LNCaP clone FGC (cell line): ENCODE results near the gene MEGF11.

ENCODE experiments used
- DNase-seq: peaks from one replicate; pipeline ENCODE4 v3.0.0-alpha.2; 2011; ENCODE audit warnings: low read depth
- H3K4me3 ChIP-seq: 2 replicates; pipeline ENCODE4 v1.5.1; 2011; ENCODE audit warnings: mild to moderate bottlenecking, low read depth, low read length, control low read depth
- CTCF ChIP-seq: IDR thresholded peaks from 2 replicates; pipeline ENCODE4 v1.5.1; 2012; ENCODE audit warnings: mild to moderate bottlenecking; ENCODE audit not compliant: control insufficient read depth, insufficient read depth; ENCODE audit errors: extremely low read depth

Gene MEGF11

GRCh38 chr15:65956307-65956706 lies 297.2 kb downstream of the MEGF11 start:
- TF ChIP-seq CTCF = no peak

GRCh38 chr15:65954289-65954741 lies 299.2 kb downstream of the MEGF11 start:
- no peak for TF ChIP-seq CTCF
- H3K4me3 ChIP-seq = no peak overlapping the region
- DNase-seq = no peak

More at GRCh38 chr15:65956307-65956706, 297.2 kb downstream of the MEGF11 start:
- no peak for DNase-seq
- H3K4me3 ChIP-seq = no peak overlapping the region

- TF ChIP-seq CTCF = no peak
- no peak overlapping the region for H3K4me3 ChIP-seq
- DNase-seq = no peak
These were observed 299.9 kb downstream of the MEGF11 start for GRCh38 chr15:65953622-65954021.

GRCh38 chr15:65952391-65953053 lies 301.0 kb downstream of the MEGF11 start:
- TF ChIP-seq CTCF = no peak
- DNase-seq = peak; percentile 34
- H3K4me3 ChIP-seq = no peak overlapping the region

- DNase-seq = no peak
- TF ChIP-seq CTCF = no peak
- H3K4me3 ChIP-seq = no peak overlapping the region
These were observed 302.5 kb downstream of the MEGF11 start for GRCh38 chr15:65951007-65951406.

GRCh38 chr15:65949491-65949890 lies 304.1 kb downstream of the MEGF11 start:
- no peak for TF ChIP-seq CTCF
- DNase-seq = no peak
- H3K4me3 ChIP-seq = no peak overlapping the region

- DNase-seq = no peak
- TF ChIP-seq CTCF = no peak
- no peak overlapping the region for H3K4me3 ChIP-seq
These were observed 304.5 kb downstream of the MEGF11 start for GRCh38 chr15:65949011-65949410.
